Thyroid gland (tissue), 4 donors: ENCODE data around the gene CFAP90.

ENCODE experiments used
- CTCF ChIP-seq, 6 experiments: fragments of 200-600 bp in 3 of 6; fragments of 450-650 bp in 3 of 6; sonication (generic) in 3 of 6; IDR thresholded peaks; one replicate each; pipeline ENCODE4 v1.5.1; 2016 to 2019; ENCODE audit warnings: antibody characterized with exemption in 6 of 6, mild to moderate bottlenecking in 2 of 6, inconsistent platforms in 1 of 6, moderate library complexity in 1 of 6
- POLR2A ChIP-seq, 2 donors: fragments of 450-650 bp; IDR thresholded peaks; one replicate each; pipeline ENCODE4 v1.6.1; 2017; ENCODE audit warnings: antibody characterized with exemption in 2 of 2, mild to moderate bottlenecking in 2 of 2, moderate library complexity in 1 of 2

GRCh38 chr5:7787770-7788169, 63.2 kb downstream of the CFAP90 start:
- TF ChIP-seq POLR2A (IDR thresholded peaks at IDR 0.05) = no peak
- no peak for TF ChIP-seq CTCF (IDR thresholded peaks at IDR 0.05)
